Neural cell (in vitro differentiated cells): ENCODE results near the gene PDLIM1. TPM values are rescaled to one million over a fixed set of nuclear protein-coding genes. Genes with fewer than 3 reads are reported as not detected.

ENCODE experiments used
- H2AFZ ChIP-seq: fragments of 200-600, 300-800 bp; sonication (generic), shearing (Covaris generic); 2 replicates; pipeline ENCODE4 v1.6.0; 2014; ENCODE audit warnings: low read depth, mild to moderate bottlenecking, antibody characterized with exemption, low read length, moderate library complexity
- H3F3A ChIP-seq: fragments of 200-600 bp; shearing (Covaris generic); 2 replicates; pipeline ENCODE4 v1.6.1; 2016; ENCODE audit warnings: mild to moderate bottlenecking, moderate library complexity, mixed read lengths, antibody characterized with exemption, low read length; ENCODE audit not compliant: insufficient read depth, poor library complexity, severe bottlenecking
- H3K27ac ChIP-seq: fragments of 200-600, 300-800 bp; sonication (generic), shearing (Covaris generic); 2 replicates; pipeline ENCODE4 v1.5.1; 2014; ENCODE audit warnings: mild to moderate bottlenecking, low read length, moderate library complexity
- H3K27me3 ChIP-seq: fragments of 300-800, 200-600 bp; sonication (generic), shearing (Covaris generic); 2 replicates; pipeline ENCODE4 v1.6.0; 2014; ENCODE audit warnings: mild to moderate bottlenecking, low read depth, low read length, moderate library complexity; ENCODE audit not compliant: insufficient read depth
- H3K36me3 ChIP-seq: fragments of 300-800, 200-600 bp; sonication (generic), shearing (Covaris generic); 2 replicates; pipeline ENCODE4 v1.5.1; 2014; ENCODE audit warnings: mild to moderate bottlenecking, antibody characterized with exemption, low read length, moderate library complexity; ENCODE audit not compliant: insufficient read depth
- H3K4me2 ChIP-seq: fragments of 300-800, 200-600 bp; sonication (generic), shearing (Covaris generic); 2 replicates; pipeline ENCODE4 v1.6.0; 2014; ENCODE audit warnings: mild to moderate bottlenecking, low read length
- H3K4me3 ChIP-seq: fragments of 300-800, 200-600 bp; sonication (generic), shearing (Covaris generic); 2 replicates; pipeline ENCODE4 v1.5.1; 2014; ENCODE audit warnings: mild to moderate bottlenecking, low read length, moderate library complexity
- H3K79me2 ChIP-seq: fragments of 200-600 bp; shearing (Covaris generic); replicated peaks from 2 replicates; pipeline ENCODE4 v1.6.0; 2014; ENCODE audit warnings: mild to moderate bottlenecking, low read length, moderate library complexity; ENCODE audit not compliant: insufficient read depth
- H3K9ac ChIP-seq: fragments of 300-800, 200-600 bp; sonication (generic), shearing (Covaris generic); 2 replicates; pipeline ENCODE4 v1.6.1; 2016; ENCODE audit warnings: mild to moderate bottlenecking, low read length, mixed read lengths
- H3K9me2 ChIP-seq: fragments of 200-600 bp; shearing (Covaris generic); 2 replicates; pipeline ENCODE4 v1.6.1; 2016; ENCODE audit warnings: mild to moderate bottlenecking, low read length, mixed read lengths; ENCODE audit not compliant: insufficient read depth
- H3K9me3 ChIP-seq: fragments of 200-600, 300-800 bp; sonication (generic), shearing (Covaris generic); 2 replicates; pipeline ENCODE4 v1.6.1; 2016; ENCODE audit warnings: mild to moderate bottlenecking, mixed run types, low read length, moderate library complexity, mixed read lengths
- H4K20me1 ChIP-seq: fragments of 200-600 bp; shearing (Covaris generic); 2 replicates; pipeline ENCODE4 v1.6.1; 2016; ENCODE audit warnings: mild to moderate bottlenecking, mixed run types; ENCODE audit not compliant: insufficient read depth
- CTCF ChIP-seq: fragments of 450-650 bp; IDR thresholded peaks from 2 replicates; pipeline ENCODE4 v1.5.1; 2014; ENCODE audit warnings: antibody characterized with exemption, mild to moderate bottlenecking, moderate library complexity; ENCODE audit not compliant: poor library complexity, severe bottlenecking
- EP300 ChIP-seq: fragments of 450-650 bp; conservative IDR thresholded peaks from 2 replicates; pipeline ENCODE4 v1.6.1; 2014; ENCODE audit warnings: antibody characterized with exemption, mild to moderate bottlenecking, moderate library complexity; ENCODE audit not compliant: poor library complexity, severe bottlenecking
- EZH2 ChIP-seq: fragments of 200-600, 300-800 bp; shearing (Covaris generic), sonication (generic); IDR thresholded peaks from 2 replicates; pipeline ENCODE4 v1.6.1; 2014; ENCODE audit warnings: antibody characterized with exemption, low read length, borderline replicate concordance, mild to moderate bottlenecking; ENCODE audit not compliant: insufficient read depth, poor library complexity, severe bottlenecking
- MXI1 ChIP-seq: fragments of 450-650 bp; conservative IDR thresholded peaks from 2 replicates; pipeline ENCODE4 v1.6.1; 2014; ENCODE audit warnings: antibody characterized with exemption, mild to moderate bottlenecking; ENCODE audit not compliant: poor library complexity, severe bottlenecking
- POLR2AphosphoS5 ChIP-seq: IDR thresholded peaks from 2 replicates; pipeline ENCODE4 v1.6.1; 2012
- RAD21 ChIP-seq: fragments of 450-650 bp; conservative IDR thresholded peaks from 2 replicates; pipeline ENCODE4 v1.6.1; 2014; ENCODE audit warnings: antibody characterized with exemption, mild to moderate bottlenecking, moderate library complexity
- REST ChIP-seq: IDR thresholded peaks from 2 replicates; pipeline ENCODE4 v1.6.1; 2012; ENCODE audit warnings: borderline replicate concordance
- SMC3 ChIP-seq: fragments of 450-650 bp; conservative IDR thresholded peaks from 2 replicates; pipeline ENCODE4 v1.6.1; 2014; ENCODE audit warnings: antibody characterized with exemption, mild to moderate bottlenecking, moderate library complexity; ENCODE audit not compliant: poor library complexity
- TAF1 ChIP-seq: IDR thresholded peaks from 2 replicates; pipeline ENCODE4 v1.6.1; 2012; ENCODE audit warnings: low read depth
- polyA plus RNA-seq: library from polyadenylated mRNA; depleted of rRNA; stranded (reverse); fragments of >200 nt; gene quantifications from 2 replicates; pipeline ENCODE4 v1.2.3, GENCODE V29; 2014

Gene PDLIM1
- polyA plus RNA-seq, 1 donor from 2014 or later: 1.0 TPM

GRCh38 chr10:95312986-95313495, 22.2 kb upstream of the PDLIM1 start:
- Histone ChIP-seq H3K4me3 (no peak overlapping the region), H3K27me3 (no peaks in the 10 kb centered on the region), H3K79me2 (no peaks in the 10 kb centered on the region), H4K20me1 (no peaks in the 10 kb centered on the region), H3K4me2 (no peak overlapping the region), H3K9me3 (no peaks in the 10 kb centered on the region), H3K27ac (no peak overlapping the region), H3K9me2 (no peaks in the 10 kb centered on the region), H2AFZ (no peak overlapping the region), H3K36me3 (no peaks in the 10 kb centered on the region), H3K9ac (no peak overlapping the region), H3F3A (no peaks in the 10 kb centered on the region)
- TF ChIP-seq EP300 (no peak), EZH2 (no peak), POLR2AphosphoS5 (no peak), RAD21 (no peak), TAF1 (no peak), CTCF (no peak), REST (no peak), MXI1 (no peak), SMC3 (no peak)

GRCh38 chr10:95312257-95312656, 21.5 kb upstream of the PDLIM1 start:
- Histone ChIP-seq H4K20me1 (no peaks in the 10 kb centered on the region), H2AFZ (no peak overlapping the region), H3K4me3 (no peak overlapping the region), H3K27ac (no peak overlapping the region), H3K4me2 (no peak overlapping the region), H3K9me3 (no peaks in the 10 kb centered on the region), H3K27me3 (no peaks in the 10 kb centered on the region), H3F3A (no peaks in the 10 kb centered on the region), H3K9ac (no peak overlapping the region), H3K79me2 (no peaks in the 10 kb centered on the region), H3K36me3 (no peaks in the 10 kb centered on the region), H3K9me2 (no peaks in the 10 kb centered on the region)
- TF ChIP-seq CTCF: no peak
- TF ChIP-seq MXI1: no peak
